Lower leg skin (tissue), 4 donors: ENCODE measurements around the gene PIK3AP1. TPM values are rescaled to one million over a fixed set of nuclear protein-coding genes. Genes with fewer than 3 reads are reported as not detected.

ENCODE experiments used
- DNase-seq, 2 donors: peaks; one replicate each; pipeline ENCODE4 v3.0.0-alpha.2; 2019; ENCODE audit warnings: low spot score in 2 of 2
- H3K4me3 ChIP-seq: fragments of 200-600 bp; sonication (generic); 2 replicates; pipeline ENCODE4 v1.5.1; 2017; ENCODE audit warnings: mild to moderate bottlenecking, low read depth; ENCODE audit not compliant: poor library complexity, severe bottlenecking
- CTCF ChIP-seq, 3 donors: fragments of 450-650 bp; IDR thresholded peaks; one replicate each; pipeline ENCODE4 v1.5.1; 2016; ENCODE audit warnings: antibody characterized with exemption in 3 of 3, mild to moderate bottlenecking in 3 of 3, moderate library complexity in 2 of 3
- POLR2A ChIP-seq, 2 donors: fragments of 450-650 bp; IDR thresholded peaks; one replicate each; pipeline ENCODE4 v1.6.1; 2016 to 2017; ENCODE audit warnings: antibody characterized with exemption in 2 of 2, mild to moderate bottlenecking in 1 of 2, moderate library complexity in 1 of 2
- WGBS, 2 donors: methylation state at CpG; one replicate each; pipeline ENCODE4 v1.1.5; 2018; 5-methylcytosine and 5-hydroxymethylcytosine counted together
- intact Hi-C: fragments of 100-400 bp; cut with DNase I; formaldehyde crosslinking; loops from one replicate; pipeline ENCODE4 v1.15.0; 2023; ENCODE audit warnings: low total_unique reads
- total RNA-seq, 4 donors: library from RNA; depleted of rRNA; stranded (reverse); fragments of >200 nt; gene quantifications; one replicate each; pipeline ENCODE4 v1.1.0, GENCODE V29; 2016

PIK3AP1 gene
- total RNA-seq, 4 donors from 2014 or later, result 2.2 to 5.4 (median 3.5) TPM

DNA sequence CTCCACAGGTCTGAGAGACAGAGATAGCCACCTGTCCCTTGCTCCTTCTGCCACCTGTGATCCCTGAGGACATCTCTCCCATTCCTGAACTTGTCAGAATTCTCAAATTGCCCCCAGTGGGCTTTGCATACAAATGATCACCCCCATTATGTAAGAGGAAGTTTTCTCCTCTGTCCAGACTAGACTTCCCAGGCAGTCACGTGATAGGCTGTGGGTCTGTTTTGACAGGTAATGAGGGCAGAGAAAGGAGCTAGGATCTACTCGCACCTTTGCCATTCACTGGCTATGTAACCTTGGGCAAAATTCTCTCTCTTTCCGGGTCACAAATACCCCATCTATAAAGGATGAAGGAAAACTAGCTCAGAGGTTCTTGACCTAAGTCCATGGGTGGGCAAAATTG is 112.1 kb downstream of the PIK3AP1 start:
- TF ChIP-seq CTCF (IDR thresholded peaks at IDR 0.05) (no peak), POLR2A (IDR thresholded peaks at IDR 0.05) (no peak)
- no peak for DNase-seq
- 70 to 72% methylated on average over 3 of the region's 3 CpGs for WGBS, 2 donors
- H3K4me3 ChIP-seq, result no peak overlapping the region
- intact Hi-C loops, result no loop called here

GRCh38 chr10:96606946-96607345 is 113.4 kb downstream of the PIK3AP1 start:
- TF ChIP-seq CTCF (IDR thresholded peaks at IDR 0.05), result no peak
- TF ChIP-seq POLR2A (IDR thresholded peaks at IDR 0.05), result no peak
- 78 to 89% methylated on average over 1 of the region's 1 CpG for WGBS, 2 donors
- DNase-seq, result no peak
- no peak overlapping the region for H3K4me3 ChIP-seq
- intact Hi-C loops, result no loop called here

GRCh38 chr10:96606216-96606615 is 114.1 kb downstream of the PIK3AP1 start:
- TF ChIP-seq POLR2A (IDR thresholded peaks at IDR 0.05), result no peak
- no peak overlapping the region for H3K4me3 ChIP-seq
- 63 to 79% methylated on average over 4 of the region's 4 CpGs for WGBS, 2 donors
- DNase-seq, result no peak
- intact Hi-C loops, result no loop called here

- intact Hi-C loops, result no loop called here
- no peak overlapping the region for H3K4me3 ChIP-seq
- TF ChIP-seq POLR2A (IDR thresholded peaks at IDR 0.05) (no peak), CTCF (IDR thresholded peaks at IDR 0.05) (no peak)
- 43 to 47% methylated on average over 4 of the region's 4 CpGs for WGBS, 2 donors
- DNase-seq, result no peak
Observed at GRCh38 chr10:96600337-96600736, 120.0 kb downstream of the PIK3AP1 start.

DNA sequence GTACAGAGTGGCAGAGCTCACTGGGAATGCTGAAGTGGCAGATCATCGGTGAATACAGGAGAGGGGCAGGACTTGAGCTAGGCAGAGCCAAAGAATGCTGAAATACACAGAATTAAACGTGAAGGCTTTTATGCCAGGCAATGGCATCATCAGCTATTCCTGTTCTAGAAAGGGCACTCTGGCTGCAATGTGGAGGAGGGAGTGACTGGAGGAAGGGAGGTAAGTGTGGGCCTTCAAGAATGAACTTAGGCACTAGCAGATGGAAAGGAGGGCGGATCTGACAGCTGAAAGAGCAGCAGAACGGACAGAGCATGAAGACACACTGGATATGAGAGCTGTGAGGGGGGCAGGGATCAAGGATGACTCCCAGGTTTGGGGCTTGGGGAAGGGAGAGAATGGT is 121.5 kb downstream of the PIK3AP1 start:
- 68 to 71% methylated on average over 4 of the region's 4 CpGs for WGBS, 2 donors

More for the DNA sequence above, 121.5 kb downstream of the PIK3AP1 start:
- TF ChIP-seq POLR2A (IDR thresholded peaks at IDR 0.05) (no peak), CTCF (IDR thresholded peaks at IDR 0.05) (no peak)
- no peak for DNase-seq
- no peak overlapping the region for H3K4me3 ChIP-seq
- intact Hi-C loops, result no loop called here
